ENCODE measurements around the gene KSR1. TPM values are rescaled to one million over a fixed set of nuclear protein-coding genes. Genes with fewer than 3 reads are reported as not detected.
A peak's percentile ranks its signal among the peaks of the same experiment; 100 is the strongest.

The KSR1 gene
- total and polyA plus RNA-seq, 2 of the 8 experiments (the other 6 are each of a cell fraction or from before 2014, with no cell fraction given) = 14.1 to 34.7 TPM

- FAIRE-seq = no peak
- H3K9ac ChIP-seq (replicated peaks in 1 of 4; ENCODE audit: extremely low read depth in 1 of 4, low read depth in 3 of 4, low read length in 3 of 4) = no peak overlapping the region
- TF ChIP-seq FOSL1 (IDR thresholded peaks at IDR 0.05; ENCODE audit: insufficient read depth, low read depth, low read length) = no peak
- no peak for TF ChIP-seq TCF12 (IDR thresholded peaks at IDR 0.05; ENCODE audit: low read depth, low read length)
- no peak for TF ChIP-seq TBP (IDR thresholded peaks at IDR 0.05; ENCODE audit: low read depth, low read length)
- TF ChIP-seq RXRA (IDR thresholded peaks at IDR 0.05; ENCODE audit: insufficient read depth, low read depth, low read length) = no peak
- no peak for TF ChIP-seq JUN (IDR thresholded peaks at IDR 0.05; ENCODE audit: low read depth, low read length)
- no peak for TF ChIP-seq EGR1 (IDR thresholded peaks at IDR 0.05; ENCODE audit: borderline replicate concordance, low read depth, low read length)
- TF ChIP-seq NRF1 (IDR thresholded peaks at IDR 0.05; ENCODE audit: low read depth, low read length) = no peak
- TF ChIP-seq CBX8 (IDR thresholded peaks at IDR 0.05; ENCODE audit: borderline replicate concordance, low read depth, low read length) = no peak
- TF ChIP-seq ASH2L (IDR thresholded peaks at IDR 0.05; ENCODE audit: low read length) = no peak
- no peak for TF ChIP-seq ZNF274 (IDR thresholded peaks at IDR 0.05; ENCODE audit: borderline replicate concordance, extremely low read depth, low read length)
- TF ChIP-seq RFX5 (IDR thresholded peaks at IDR 0.05; ENCODE audit: borderline replicate concordance, low read depth, low read length) = no peak
- no peak for TF ChIP-seq SP1 (IDR thresholded peaks at IDR 0.05; ENCODE audit: low read depth, low read length)
- no peak for TF ChIP-seq POLR2A (IDR thresholded peaks at IDR 0.05; ENCODE audit: control extremely low read depth in 1 of 2, low read depth in 2 of 2, low read length in 2 of 2)
- no peak for TF ChIP-seq CREB1 (IDR thresholded peaks at IDR 0.05)
Observed at GRCh38 chr17:27571563-27572352, 115.5 kb downstream of the KSR1 start.

More at GRCh38 chr17:27571563-27572352, 115.5 kb downstream of the KSR1 start:
- H3K4me2 ChIP-seq (ENCODE audit: insufficient read depth in 1 of 2, low read depth in 2 of 2, low read length in 2 of 2) = no peak overlapping the region
- H3K79me1 ChIP-seq (ENCODE audit: low read depth, low read length) = 0 out of 2 replicates have a peak, but pooled peaks cover 6% of the 10 kb centered on the region
- no peaks in the 10 kb centered on the region for H3K36me3 ChIP-seq (ENCODE audit: control insufficient read depth in 2 of 4, insufficient read depth in 4 of 4, low read length in 3 of 4)
- CTCF ChIA-PET (ENCODE audit: partially characterized antibody) = interaction anchor here (1.7 kb wide), 1 partner anchor 10 kb away, joined by 4 read pairs; no protein-coding TSS in a partner anchor
- H3K4me1 ChIP-seq (replicated peaks in 1 of 4; ENCODE audit: control insufficient read depth in 3 of 4, insufficient read depth in 4 of 4, low read length in 3 of 4) = peaks cover 2 to 15% (median 7%) of the 10 kb centered on the region in 4 experiments; a peak in 5 of 7 replicates
- H3K56ac ChIP-seq (replicated peaks; ENCODE audit: insufficient read length, low read depth, low read length) = no peak overlapping the region
- no peak overlapping the region for H2BK20ac ChIP-seq (ENCODE audit: low read length)
- H3K9me3 ChIP-seq (ENCODE audit: insufficient read depth in 2 of 2, low read depth in 1 of 2, low read length in 1 of 2) = no peaks in the 10 kb centered on the region
- no peak overlapping the region for H2AFZ ChIP-seq (ENCODE audit: low read length)
- H3K27ac ChIP-seq (ENCODE audit: low read depth, low read length) = no peak overlapping the region
- no peak overlapping the region for H4K91ac ChIP-seq (replicated peaks; ENCODE audit: insufficient read length, low read length)
- 94% methylated on average over 12 of the region's 12 CpGs; no CpG with 5 or more reads in 1 of the 2 experiments for WGBS, 2 experiments (ENCODE audit: extremely low coverage in 1 of 2, insufficient coverage in 1 of 2, insufficient read length in 1 of 2, insufficient replicate concordance in 2 of 2, low coverage in 1 of 2, low lambda C conversion rate in 2 of 2, missing lambda C conversion rate in 1 of 2)
- no peak overlapping the region for H3K18ac ChIP-seq (ENCODE audit: extremely low read depth, low read length)
- no peaks in the 10 kb centered on the region; the same call in 1 of the 2 replicates for H3K23me2 ChIP-seq (ENCODE audit: low read depth, low read length)
- no peak overlapping the region for H2AK5ac ChIP-seq (ENCODE audit: low read depth, low read length)
- no peak overlapping the region for H4K8ac ChIP-seq (ENCODE audit: extremely low read depth, insufficient read depth, low read length)
- H3K4me3 ChIP-seq (ENCODE audit: extremely low read depth in 1 of 4, insufficient read depth in 2 of 4, low read depth in 3 of 4, low read length in 4 of 4) = no peak overlapping the region
- H2BK15ac ChIP-seq (ENCODE audit: low read length) = no peak overlapping the region
- no peak overlapping the region for H3K4ac ChIP-seq (replicated peaks; ENCODE audit: insufficient read length, low read depth, low read length)
- H3K27me3 ChIP-seq (replicated peaks in 1 of 4; ENCODE audit: control insufficient read depth in 3 of 4, extremely low read depth in 1 of 4, insufficient read depth in 3 of 4, low read length in 3 of 4) = no peaks in the 10 kb centered on the region
- no peak overlapping the region for H3K14ac ChIP-seq (ENCODE audit: insufficient read length)
- H4K20me1 ChIP-seq (replicated peaks in 1 of 2; ENCODE audit: control insufficient read depth in 1 of 2, insufficient read depth in 2 of 2, low read length in 2 of 2) = peaks cover 0 to 2% of the 10 kb centered on the region in 2 experiments
- H4K5ac ChIP-seq (ENCODE audit: insufficient read length, low read depth, low read length) = no peak overlapping the region
- peak overlapping the region; percentile 1; the same call in 1 of the 2 replicates for H2BK5ac ChIP-seq (ENCODE audit: low read depth, low read length)
- DNase-seq (ENCODE audit: low read depth in 1 of 2, low spot score in 2 of 2) = no peak
- POLR2A ChIA-PET (ENCODE audit: partially characterized antibody) = no interaction called here
- H2BK120ac ChIP-seq (replicated peaks; ENCODE audit: low read depth, low read length) = no peak overlapping the region
- peaks cover 0 to 20% of the 10 kb centered on the region in 2 experiments; a peak in 1 of 4 replicates for H3K79me2 ChIP-seq (ENCODE audit: control insufficient read depth in 1 of 2, insufficient read depth in 2 of 2, low read length in 2 of 2)
- H2BK12ac ChIP-seq (ENCODE audit: low read depth, low read length) = no peak overlapping the region; the same call in 1 of the 2 replicates
- no peak overlapping the region for H3K23ac ChIP-seq (ENCODE audit: insufficient read length)

Data from H1 (cell line).